HG03520 (cell line): Measurements from ENCODE around the gene MAP2K6.
A peak's percentile ranks its signal among the peaks of the same experiment; 100 is the strongest.

Experiments used
- ATAC-seq: cut with Tn5 transposase; IDR thresholded peaks from one replicate; pipeline ENCODE4 v1.9.1; 2021; ENCODE audit warnings: mild to moderate bottlenecking, moderate library complexity; ENCODE audit not compliant: unreplicated experiment

The MAP2K6 gene

DNA sequence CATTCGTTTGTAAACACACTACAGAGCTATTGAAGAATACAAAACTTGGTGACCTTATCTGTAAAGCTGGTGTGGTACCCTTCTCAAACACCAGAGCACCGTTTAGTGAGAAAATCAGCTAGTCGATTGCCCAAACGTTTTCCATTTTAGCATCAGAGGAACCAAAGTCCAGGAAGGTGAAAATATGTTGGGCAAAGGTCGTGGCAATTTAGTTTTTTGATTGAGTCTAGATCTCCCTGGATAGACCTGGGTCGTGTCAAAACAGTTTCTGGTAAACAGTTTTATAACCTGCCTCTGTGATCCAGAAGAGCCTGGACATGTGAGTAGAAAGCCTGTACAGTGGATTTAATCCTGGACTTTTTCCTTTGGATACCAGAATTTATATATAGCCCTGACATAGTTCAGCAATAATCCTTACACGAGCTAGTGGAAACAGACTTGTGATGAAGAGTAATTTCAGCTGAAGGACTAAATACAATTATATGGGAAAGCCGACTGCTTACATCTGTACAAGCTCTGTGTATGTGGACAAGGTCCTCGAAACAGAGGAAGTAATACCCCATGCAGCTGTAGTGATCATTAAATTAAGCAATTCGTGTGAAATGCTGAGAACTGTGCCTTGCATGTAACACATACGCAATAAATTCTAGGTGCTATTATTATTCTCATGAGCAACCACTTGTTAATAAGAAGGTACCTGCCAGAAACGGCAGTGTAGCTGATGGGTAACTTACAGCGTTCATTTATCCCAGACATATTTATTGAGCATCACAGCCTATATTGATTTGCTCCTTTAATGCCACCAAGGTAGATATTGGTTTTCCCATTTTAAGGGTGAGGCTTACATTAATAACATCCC is 72.5 kb downstream of the MAP2K6 start:
- ATAC-seq, result no peak

DNA sequence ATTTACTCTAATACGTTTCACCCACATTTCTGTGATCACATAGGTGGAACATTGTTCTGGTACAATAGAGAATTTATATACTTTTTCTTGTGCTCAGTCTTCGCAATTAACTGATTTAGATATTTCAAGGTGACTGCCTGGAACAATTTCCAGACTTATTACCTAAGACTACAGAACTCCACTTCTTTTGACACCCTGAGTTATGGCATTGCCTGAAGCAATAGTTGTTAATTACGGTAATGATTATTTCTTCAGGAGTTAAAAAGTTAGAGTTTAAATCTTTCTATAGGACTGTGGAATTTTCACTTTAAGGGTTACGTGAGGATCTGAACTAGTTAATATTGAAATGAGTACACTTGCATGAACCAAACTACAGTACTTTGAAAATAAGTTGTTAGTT is 74.8 kb downstream of the MAP2K6 start:
- ATAC-seq, result no peak

DNA sequence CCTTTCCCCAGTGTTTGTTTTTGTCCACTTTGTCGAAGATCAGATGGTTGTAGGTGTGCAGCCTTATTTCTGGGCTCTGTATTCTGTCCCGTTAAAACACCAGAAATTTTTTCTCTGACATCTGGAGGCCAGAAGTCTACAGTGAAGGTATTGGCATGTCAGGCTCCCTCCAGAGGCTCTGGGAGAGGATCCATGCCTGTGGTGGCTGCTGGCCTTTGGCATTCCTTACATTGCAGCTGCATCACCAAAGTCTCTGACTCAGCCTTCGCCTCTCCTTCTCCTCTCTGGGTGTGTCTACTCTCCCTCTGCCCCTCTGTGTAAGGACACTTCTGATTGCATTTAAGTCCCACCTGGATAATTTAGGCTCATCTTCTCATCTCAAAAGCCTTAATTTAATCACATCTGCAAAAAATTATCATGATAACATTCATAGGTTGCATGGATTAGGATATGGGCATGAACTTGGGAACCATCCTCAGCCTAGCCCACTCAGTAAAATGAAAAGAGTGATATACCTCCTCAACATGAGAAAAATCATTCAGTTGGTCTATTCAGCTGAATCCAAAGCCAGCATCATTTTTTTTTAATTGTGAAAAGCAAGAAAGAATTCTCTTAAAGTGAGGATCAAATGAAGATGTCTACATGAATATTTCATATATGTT is 78.0 kb downstream of the MAP2K6 start:
- no peak for ATAC-seq

DNA sequence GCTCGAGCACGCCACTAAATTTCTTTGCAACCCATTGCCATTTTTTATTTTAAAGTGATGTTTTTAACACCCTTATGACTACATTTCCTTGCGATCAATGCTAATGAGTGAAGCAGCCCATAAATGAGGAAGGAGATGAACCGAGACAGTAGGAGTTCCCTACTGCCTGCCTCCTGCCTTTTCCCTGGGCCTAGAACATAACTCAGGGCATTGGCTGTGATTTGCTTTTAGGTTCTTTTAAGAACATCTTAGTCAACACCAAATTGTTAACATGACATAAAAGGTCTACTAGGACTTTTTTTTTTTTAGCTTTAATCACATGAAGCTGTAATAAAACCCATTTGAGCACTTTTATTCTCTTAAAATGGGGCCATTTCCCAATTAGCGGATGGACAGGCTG is 81.3 kb downstream of the MAP2K6 start:
- no peak for ATAC-seq

DNA sequence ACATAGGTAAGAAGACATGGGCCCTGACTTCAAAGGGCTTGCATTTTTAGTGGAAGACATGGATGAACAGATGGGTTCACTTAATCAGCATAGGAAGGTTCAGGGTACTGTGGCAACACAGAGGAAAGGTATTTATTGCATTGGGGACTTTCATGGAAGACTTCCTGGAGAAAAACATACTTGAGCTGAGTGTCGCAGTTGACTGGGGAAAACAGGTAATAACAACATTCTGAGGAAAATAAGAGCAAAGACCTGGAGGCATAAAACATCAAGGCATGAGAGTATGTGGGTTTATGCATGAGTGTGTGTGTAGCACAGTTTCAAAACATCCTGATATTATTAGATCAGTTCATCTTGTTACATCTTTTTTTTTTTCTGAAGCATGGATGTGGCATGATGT is 82.7 kb downstream of the MAP2K6 start:
- no peak for ATAC-seq

DNA sequence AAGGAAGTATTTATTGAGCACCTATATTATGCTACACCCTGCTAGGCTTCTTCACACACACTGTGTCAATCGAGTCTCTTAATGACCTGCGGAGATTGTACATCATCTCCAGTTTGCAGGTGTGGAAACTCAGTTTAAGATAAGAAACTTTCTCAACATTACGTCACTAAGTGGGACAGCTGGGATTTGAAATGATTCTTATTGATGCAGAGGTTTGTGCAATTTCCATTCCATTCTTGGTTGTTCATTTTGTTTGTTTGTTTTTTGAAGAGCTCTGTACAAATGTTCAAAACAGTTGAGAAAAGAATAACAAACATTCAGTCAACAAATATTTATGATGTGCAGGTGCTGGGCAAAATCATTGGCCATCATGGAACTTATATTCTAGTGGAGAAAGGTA is 84.8 kb downstream of the MAP2K6 start:
- no peak for ATAC-seq

DNA sequence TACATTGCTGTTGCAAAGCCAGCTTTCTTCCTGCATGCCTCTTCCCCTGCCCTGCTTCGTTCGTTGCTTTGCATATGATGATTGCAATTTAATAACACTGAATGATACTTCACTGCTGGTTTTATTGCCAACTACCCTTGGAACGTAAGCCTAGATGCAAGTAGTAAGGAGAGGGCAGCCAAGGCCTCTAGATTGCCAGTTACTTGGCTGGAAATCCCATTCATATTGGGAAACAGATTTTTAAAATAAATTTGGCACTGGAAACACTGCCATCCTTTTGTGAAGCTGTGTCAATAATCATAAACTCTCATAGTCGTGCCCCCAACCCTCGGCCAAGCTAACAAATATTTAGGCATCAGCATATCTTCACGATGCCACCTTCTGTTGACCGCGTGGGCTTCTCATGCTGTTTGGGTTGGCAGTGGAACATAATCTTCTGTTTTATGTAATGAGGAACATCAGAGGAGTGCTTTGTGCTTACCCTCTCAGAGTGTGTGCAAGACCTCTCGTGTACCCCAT is 86.5 kb downstream of the MAP2K6 start:
- no peak for ATAC-seq

DNA sequence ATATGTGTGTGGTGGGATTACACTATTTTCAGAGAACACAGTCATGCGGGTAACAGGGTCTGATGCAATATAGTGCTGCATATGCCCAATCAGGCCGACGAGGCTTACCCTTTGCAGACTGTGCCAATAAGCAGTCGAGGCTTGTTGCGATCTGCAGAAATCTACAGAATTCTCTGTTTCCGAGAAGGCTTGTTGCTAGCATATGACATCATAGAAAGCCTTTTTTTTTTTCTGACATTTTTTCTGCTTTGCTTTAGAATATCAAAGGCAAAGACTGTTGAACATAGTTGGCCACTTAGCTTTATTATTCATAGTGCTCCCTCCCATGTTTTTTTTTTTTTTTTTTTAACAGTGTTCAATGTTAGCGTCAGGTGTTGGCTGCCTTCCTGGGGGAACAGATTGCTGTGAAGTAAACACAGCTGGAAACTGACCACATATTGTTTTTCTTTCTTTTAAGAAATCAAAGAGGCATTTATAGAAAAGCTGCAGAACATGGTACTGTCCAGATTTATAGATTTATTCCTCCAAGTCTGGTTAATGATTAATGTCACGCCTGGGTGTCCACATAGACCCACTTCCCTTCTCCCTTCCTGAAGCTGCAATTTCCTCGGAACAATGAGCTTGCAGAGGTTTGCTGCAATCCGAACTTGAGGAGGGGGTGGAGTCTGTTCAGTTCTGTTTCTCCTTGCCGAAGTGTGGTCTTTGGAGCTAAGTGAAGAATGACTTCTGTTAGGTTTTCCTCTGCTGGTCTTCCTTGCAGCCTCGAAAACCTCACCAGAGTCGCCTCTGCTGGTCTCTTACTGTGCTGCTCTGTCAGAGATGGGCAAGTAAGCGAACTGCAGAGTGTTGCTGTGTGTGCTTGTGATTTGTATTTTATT is 87.3 kb downstream of the MAP2K6 start:
- no peak for ATAC-seq

DNA sequence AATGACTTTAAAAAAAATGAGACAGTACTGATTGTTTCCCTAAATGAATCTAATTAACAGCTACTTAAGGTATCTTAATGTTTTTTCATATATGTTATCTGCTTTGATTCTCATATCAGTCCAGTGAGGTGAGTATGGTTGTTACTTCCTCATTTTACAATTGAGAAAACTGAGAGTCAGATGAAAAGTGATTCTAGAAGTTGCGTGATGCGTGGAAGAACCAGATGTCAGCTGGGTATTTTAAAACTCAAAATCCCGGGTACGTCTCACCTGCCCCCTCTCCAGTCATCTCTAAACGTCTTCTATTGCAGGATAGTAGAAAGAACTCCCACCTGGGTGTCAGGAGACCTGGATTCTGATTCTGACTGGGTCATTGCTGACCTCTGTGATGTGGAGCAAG is 89.2 kb downstream of the MAP2K6 start:
- ATAC-seq, result peak; percentile 90

DNA sequence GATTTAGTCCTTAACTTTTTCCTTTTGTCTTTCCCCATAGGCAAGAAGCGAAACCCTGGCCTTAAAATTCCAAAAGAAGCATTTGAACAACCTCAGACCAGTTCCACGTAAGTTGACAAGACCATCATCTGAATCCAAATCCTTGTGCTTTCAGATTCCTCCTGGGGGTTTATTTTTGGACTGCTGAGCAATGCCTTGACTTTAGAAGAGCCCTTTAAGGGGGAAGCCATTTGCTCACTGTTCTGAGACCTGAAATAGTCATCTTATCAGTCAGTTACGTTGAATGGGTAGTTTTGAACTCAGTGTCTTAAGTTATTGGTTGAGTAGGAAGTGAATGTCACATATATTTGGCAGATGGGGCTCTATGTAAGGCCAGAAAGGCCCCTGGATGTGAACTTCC is 91.2 kb downstream of the MAP2K6 start:
- no peak for ATAC-seq

DNA sequence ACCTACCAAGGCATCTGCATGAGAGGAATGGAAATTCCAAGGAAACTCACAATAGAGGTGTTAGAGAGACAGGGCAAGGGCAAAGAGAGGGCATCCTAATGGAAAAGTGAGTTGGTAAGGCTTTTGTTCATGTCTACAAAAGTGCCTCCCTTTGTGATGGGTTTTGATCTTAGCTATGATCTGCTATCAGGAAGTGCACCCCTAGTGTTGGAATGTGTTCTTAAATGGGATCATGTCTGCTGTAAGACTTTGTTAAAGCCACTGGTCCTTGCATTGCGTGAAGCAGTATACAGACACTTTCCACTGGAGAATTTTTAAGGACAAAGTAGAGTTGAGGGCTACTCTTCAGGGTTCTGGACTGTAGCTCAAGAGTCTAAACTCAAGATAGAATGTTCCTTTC is 92.0 kb downstream of the MAP2K6 start:
- ATAC-seq, result no peak

DNA sequence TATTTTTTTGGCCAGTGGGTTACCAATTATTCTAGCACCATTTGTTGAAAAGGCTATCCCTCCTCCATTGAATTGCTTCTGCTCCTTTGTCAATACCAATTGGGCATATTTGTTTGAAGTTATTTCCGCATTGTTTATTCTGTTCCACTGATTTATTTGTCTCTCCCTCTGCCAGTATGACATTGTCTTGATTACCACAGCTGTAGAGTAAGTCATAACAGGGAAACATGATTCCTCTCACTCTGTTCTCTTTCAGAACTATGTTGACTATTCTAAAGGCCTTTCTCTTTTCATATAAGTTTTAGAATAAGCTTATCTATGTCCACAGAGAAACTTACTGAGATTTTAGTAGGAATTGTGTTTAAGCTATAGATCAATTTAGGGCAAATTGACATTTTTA is 94.3 kb downstream of the MAP2K6 start:
- no peak for ATAC-seq

DNA sequence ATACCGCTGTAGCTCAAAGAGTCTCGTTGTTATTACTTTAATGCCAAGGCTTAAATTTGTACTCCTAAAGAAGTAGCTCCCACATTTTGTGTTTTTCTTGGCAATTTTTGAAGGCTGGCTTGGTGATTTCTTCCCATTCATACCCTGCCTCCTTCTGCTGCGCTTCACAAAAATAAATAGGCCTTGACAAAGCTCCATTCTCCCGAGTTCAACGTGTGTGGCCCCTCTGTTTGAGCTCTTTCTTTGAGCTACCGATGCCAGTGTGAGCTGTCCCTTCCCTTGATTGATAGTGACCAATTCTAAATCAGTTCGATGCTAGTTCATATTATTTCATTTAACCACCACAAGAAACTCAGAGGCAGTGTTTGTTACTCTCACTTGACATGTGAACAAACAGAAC is 96.8 kb downstream of the MAP2K6 start:
- no peak for ATAC-seq

DNA sequence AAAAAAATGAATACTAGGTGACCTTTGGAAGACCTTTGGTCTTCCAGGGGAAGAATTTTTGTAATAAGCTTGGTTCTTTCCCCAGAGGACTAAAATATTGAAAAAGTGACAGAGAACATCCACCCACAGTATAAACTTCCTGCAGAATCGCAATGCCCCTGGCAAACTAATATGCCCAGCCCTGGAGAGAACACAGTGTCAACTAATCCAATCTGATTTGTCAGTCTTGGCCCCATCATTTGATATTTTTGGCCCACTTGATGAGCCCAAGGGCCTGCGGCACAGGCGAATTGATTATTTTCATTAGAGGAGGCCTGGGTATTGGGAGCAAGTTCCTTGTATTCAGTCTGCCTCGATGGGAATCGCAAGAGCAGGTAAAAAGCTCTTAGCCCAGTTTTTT is 98.4 kb downstream of the MAP2K6 start:
- no peak for ATAC-seq

DNA sequence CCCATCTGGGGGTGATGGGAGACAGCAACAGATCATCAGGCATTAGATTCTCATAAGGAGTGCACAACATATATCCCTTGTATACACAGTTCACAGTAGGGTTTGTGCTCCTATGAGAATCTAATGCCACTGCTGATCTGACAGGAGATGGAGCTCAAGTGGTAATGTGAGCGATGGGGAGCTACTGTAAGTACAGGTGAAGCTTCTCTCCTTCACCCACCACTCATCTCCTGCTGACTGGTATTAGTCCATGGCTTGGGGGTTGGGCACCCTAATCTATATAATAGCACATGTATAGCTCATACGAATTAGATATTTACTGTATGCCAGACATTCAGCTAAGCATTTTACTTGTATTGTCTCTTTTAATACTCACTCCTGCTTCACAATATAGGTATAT is 101.7 kb downstream of the MAP2K6 start:
- no peak for ATAC-seq

DNA sequence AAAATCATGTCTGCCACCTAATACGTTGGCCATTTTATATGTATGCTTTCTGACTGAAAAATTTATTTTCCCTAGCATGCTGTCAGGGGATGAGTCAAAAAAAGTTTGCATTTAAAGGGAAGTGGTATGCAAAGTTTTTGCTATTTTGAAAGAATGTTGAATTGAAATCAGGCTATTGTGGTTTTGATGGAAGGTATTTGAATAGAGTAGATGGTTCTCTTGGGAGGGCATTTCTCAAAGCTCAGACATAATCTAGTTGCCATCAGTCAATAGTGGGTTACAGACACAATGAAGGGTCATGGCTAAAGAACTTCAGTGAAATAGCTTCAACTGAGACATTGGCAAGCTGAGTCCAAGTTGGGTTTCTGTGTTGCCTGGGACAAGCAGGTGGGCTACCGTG is 102.4 kb downstream of the MAP2K6 start:
- peak; percentile 79 for ATAC-seq

DNA sequence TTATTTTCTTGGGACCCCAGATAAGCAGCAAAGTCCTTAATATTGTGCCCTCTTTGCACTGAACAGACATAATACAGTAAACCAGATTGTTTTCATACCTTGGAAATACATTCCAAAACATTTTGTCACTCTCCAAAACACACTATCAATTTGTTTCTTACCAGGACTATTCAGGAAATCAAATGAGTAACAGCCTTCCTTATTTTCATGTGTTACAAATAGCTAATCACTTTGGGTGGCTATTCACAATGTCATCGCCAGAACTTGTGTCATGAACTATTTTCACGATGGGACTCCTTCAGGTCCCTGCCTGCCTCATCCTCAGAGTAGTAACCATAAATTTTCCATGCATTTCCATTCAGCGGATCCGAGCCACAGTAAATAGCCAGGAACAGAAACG is 104.5 kb downstream of the MAP2K6 start:
- no peak for ATAC-seq

DNA sequence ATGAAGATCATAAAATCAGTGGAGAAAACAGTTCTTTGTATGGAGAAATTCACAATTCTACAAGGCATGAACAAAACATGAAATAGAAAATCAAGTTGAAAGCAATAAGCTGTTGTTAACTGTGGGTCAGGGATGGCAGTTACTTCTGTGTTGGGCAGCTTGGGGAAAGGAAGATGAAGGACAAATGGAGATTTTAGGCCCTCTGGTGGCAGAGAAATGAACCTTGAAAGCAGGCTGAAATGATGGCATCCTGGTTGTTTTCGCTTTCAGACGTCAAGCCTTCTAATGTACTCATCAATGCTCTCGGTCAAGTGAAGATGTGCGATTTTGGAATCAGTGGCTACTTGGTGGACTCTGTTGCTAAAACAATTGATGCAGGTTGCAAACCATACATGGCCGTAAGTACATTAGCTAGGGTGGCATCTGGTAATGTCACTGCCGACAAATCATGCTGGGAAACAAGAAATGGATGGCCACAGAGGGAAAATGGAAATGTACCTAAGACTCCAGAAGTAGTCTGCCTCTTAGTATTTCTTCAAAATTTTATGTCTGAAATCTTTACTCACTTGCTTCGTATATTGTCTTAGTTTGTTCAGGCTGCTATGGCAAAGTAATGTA is 108.9 kb downstream of the MAP2K6 start:
- peak; percentile 66 for ATAC-seq

DNA sequence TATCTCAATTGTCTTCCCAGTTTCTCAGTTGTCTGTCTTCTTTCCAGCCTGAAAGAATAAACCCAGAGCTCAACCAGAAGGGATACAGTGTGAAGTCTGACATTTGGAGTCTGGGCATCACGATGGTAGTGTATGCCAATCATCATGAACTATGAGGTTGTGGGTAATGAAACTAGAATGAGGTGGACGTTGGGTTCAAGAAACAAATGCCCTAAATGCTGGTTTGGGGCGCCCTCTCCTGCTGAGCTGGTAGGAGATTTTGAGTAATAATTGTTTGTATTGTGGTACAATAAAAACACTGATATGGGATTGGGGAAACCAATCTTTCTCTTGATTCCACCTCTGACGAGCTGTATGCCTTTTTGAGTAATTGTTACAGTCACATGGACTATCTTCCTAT is 110.4 kb downstream of the MAP2K6 start:
- ATAC-seq, result no peak

DNA sequence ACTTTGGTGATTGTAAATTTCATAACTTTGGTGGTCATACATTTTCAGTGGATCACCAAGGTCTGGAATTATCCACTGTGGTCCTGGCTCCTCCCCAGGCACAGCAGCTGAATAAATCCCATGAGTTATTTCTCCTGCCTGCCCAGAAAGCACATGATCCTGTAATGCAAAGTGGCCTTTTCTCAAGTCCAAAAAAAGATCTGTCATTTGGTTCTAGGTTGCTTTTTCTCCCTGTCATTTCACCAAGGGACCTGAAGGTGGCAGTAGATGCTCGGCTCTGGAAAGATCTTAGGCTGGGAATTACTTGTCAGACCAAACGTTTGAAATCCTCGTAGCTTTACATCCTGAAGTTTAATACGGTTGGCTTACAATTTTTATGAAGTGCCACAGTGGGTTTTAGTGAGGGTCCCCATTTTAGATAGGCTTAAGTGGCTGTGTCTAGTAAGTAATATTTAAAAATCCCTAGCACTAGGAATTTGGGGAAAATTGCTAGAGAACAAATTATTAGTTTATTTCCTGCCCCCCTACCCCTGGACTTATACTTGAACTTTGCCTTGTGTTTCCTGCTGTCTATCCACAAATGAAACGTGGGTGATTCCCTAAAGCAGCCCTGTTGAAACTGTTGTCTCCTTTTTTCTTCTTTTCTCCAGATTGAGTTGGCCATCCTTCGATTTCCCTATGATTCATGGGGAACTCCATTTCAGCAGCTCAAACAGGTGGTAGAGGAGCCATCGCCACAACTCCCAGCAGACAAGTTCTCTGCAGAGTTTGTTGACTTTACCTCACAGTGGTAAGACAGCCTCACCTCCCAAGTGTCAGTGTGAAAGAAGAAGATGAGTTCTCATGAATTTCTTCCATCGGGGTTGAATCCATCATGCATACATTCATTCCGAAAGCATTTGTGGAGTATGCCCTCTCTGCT is 111.7 kb downstream of the MAP2K6 start:
- ATAC-seq, result no peak
